Measurements from ENCODE around the gene CHPF2.

Gene CHPF2

GRCh38 chr7:151237244-151238189 is 5.2 kb downstream of the CHPF2 start:
- DNase-seq = no peak

DNA sequence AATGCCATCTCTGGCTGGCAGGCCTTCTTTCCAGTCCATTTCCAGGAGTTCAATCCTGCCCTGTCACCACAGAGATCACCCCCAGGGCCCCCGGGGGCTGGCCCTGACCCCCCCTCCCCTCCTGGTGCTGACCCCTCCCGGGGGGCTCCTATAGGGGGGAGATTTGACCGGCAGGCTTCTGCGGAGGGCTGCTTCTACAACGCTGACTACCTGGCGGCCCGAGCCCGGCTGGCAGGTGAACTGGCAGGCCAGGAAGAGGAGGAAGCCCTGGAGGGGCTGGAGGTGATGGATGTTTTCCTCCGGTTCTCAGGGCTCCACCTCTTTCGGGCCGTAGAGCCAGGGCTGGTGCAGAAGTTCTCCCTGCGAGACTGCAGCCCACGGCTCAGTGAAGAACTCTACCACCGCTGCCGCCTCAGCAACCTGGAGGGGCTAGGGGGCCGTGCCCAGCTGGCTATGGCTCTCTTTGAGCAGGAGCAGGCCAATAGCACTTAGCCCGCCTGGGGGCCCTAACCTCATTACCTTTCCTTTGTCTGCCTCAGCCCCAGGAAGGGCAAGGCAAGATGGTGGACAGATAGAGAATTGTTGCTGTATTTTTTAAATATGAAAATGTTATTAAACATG is 6.0 kb downstream of the CHPF2 start:
- DNase-seq = no peak

- DNase-seq = no peak
Observed at GRCh38 chr7:151238924-151239836, 6.9 kb downstream of the CHPF2 start.

DNA sequence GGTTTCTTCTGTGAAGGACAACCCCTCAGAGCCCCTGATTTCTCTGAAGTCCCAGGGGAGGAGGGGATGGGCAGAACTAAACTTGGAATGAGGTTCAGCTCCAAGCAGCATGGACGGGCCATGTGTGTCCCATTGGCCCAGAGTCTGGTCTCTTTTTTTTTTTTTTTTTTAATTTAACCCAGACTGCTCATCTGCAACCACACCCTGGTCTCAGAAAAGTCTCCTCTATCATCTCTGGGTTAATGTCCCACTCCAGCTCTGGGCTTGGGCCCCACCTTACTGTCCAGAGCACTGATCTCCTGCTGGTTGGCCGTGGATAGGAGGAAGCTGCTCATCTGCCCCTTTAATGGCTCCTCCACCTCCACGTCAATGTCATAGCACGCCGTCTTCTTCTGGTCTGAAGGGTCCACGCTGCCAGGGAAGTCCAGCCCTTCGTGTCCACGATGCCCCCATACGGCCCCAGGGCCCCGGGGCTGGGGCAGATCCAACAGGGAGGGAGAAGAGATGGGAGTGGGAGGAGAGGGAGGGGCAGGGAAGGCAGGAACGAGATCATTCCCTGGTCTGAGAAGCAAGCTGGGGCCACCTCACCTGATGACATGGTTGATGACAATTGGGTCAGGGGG is 7.7 kb downstream of the CHPF2 start:
- no peak for DNase-seq

GRCh38 chr7:151240536-151240935 is 8.3 kb downstream of the CHPF2 start:
- DNase-seq = no peak

- no peak for DNase-seq
Observed at GRCh38 chr7:151240942-151241754, 8.9 kb downstream of the CHPF2 start.

GRCh38 chr7:151241755-151242096 is 9.4 kb downstream of the CHPF2 start:
- DNase-seq = no peak

GRCh38 chr7:151242159-151243044 is 10.1 kb downstream of the CHPF2 start:
- no peak for DNase-seq

GRCh38 chr7:151243045-151243349 is 10.7 kb downstream of the CHPF2 start:
- DNase-seq = no peak

DNA sequence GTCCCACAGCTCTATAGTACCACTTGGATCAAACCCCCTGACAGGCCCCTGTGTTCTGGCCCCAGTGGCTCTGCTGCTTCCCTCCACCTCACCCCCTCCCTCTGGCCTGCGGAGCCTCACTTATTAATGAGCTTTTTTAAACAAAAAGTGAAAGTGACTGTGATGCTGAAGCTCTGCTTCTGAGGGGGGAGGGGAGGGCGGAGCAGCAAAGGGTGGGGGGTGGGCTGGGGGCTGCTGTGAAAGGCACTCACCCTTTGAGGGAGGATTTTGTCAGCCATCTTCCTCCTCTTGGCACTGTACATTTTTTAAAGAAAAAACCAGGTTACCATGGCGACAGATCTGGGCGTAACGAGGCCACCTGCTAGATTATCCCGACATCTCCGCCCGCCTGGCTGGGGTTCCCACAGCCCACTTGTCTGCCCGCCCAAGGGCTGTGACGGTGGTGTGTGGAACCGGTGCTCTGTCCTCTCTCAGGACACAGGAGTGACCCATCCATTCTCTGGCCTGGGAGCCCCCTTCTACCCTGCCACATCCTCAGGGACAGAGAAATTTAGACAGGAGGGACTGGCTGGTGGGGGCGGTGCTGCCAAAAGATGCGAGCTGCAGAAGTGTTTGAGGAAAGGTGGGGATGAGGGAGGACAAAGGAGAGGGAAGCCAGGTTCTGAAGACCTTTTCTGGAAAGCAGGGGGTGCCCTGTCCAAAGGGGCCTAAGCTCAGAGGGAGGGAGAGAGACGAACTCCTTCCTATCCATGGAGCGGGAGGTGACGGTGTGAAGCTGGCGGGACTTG is 11.3 kb downstream of the CHPF2 start:
- peak; percentile 80 for DNase-seq

- DNase-seq = peak; percentile 86
Observed at GRCh38 chr7:151244196-151244840, 12.0 kb downstream of the CHPF2 start.

DNA sequence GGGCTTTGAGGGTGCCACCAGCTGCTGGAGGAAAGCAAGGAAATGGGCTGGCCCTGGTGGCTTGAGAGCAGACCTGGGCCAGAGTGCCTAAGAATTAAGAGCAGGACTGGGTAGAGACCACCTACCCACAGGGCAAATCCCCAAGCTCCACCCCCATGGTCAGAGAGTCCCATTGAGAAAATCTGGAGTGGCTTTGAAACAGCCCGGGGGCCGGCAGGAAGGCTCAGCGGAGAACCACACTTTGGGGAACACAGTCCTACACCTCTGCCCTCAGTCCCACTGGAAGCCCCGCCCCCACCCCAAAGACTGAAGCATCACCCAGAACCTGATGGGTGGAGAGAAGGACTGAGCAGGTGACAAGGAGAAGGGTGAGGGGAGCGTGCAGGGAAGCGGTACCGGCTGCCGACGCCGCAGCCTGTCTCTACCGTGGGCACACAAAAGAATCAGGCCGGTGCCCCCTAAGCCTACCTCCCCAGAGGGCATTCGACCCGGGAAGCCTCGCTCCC is 12.6 kb downstream of the CHPF2 start:
- DNase-seq = no peak

- peak; percentile 65 for DNase-seq
Observed at GRCh38 chr7:151245360-151246101, 13.2 kb downstream of the CHPF2 start.

DNA sequence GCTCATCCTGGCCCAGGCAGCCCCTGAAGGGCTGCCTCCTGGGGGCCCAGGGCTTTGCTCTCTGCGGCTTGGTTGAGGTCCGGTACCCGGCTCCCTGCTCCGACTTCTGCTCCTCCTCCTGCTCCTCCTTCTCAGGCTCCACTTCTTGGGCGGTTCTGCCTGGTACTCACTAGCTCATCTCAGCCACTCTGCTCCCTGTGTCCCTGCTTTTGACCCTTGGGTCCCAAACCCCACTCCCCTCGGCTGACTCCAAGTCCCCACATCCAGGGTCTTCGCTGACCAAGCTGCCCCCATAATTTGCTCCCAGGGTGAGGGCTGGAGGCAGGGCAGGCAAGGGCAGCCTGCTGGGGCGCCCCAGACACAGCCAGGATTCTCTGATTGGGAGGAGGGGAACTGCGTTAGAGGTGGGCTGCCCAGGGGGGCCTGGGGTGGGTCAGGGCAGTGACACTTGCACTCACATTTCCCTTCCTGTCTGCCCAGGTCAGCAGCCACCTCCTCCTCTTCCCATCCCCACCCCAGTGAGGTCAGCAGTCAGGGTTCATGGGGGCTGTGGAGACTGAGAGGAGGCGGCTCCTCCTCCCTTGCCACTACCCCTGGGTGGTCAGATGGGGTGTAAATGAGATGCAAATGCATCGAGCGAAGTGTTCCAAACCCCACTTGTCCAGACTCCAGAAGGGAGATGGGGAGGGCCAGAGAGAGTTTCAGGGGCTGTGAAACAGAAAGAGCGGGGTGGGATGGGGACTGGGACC is 14.0 kb downstream of the CHPF2 start:
- no peak for DNase-seq

DNA sequence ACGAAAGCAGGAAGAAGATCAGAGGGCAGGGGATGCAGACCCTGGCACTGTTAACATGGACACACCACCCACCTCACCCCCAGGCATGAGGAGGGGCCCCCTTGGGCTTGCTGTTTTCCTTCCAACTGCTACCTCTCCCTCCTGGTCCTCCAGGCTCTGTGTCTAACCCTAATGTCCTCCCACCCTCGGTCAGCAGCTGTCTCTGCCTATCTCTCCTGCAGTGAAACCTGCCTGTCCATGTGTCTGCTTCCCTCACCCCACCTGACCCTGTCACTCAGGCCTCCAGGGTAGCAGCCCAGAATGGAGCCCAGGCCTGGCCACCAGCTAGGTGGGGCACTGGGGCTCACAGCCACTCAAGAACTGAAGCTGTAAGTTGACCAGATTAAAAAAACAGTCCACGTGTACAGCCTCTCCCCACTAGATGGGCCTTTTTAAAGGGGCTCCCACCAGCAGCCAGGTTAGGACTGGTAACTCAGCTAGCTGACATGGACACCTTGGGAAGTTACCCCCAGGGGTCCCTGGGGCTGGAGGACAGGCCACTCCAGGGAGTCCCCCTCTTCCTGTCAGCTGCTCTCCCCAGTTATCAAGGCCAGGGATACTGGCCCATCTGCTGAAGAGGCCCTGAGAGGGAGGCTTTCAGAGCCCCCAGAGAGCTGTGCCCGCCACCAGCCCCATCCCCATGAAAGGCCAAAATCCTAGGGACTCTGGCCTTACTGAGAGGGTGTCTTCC is 14.7 kb downstream of the CHPF2 start:
- DNase-seq = no peak

DNA sequence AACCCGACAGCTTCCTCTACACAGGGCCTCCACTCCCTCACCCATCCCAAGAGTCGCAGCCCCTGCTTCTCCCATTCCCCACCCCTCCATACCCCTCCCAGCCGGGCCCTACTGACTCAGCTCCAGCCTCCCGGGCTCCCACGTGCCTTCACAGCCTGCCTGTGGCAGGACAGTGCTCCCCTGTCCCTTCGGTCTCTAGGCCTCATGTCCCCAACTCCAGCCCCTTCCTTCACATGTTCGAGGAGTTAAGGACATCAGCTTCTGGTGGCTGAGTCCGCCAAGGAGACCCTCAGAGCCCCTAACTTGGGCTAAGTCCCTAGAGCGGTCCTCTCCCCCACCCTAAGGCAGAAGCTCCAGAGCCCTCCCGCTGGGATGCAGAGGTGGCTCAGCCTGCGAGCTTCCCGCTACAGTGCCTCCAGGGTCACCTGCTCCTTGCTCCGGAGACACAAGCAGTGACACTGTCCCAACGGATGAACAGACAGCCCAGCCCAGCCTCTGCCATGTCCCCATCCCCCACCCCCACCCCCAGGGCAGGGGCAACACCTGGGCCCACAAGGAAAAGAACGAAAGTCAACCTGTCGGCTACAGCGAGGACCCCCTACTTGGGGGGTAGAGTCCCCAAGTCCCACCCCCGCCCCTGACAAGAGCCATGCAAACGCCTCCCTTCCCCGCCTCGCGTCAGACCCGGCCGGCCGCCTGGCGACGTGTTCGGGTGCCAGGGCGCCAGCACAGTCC is 15.5 kb downstream of the CHPF2 start:
- DNase-seq = no peak

Measured in hematopoietic multipotent progenitor cell treated with erythropoietin and hydrocortisone succinate and interleukin-3 and kit ligand, for 6 days (in vitro differentiated cells).